Stimulated activated CD8-positive, alpha-beta memory T cell treated with anti-CD3 and anti-CD28 coated beads, Interleukin-15, amount 100 ng/mL, for 48 hours (primary cell): ENCODE data around the gene MLH3.
A peak's percentile ranks its signal among the peaks of the same experiment; 100 is the strongest.
"Not testable (repeated sequence)": the region's sequence is repeated elsewhere in the genome, so short reads cannot be mapped to it uniquely, and the experiment has no call there.

Source experiments
- DNase-seq, 2 donors: peaks; one replicate each; pipeline ENCODE4 v3.0.0-alpha.2; 2020; ENCODE audit warnings: low read depth in 2 of 2

The MLH3 gene

GRCh38 chr14:75030147-75030546 is 21.1 kb downstream of the MLH3 start:
- DNase-seq = no peak

GRCh38 chr14:75025876-75026275 is 25.4 kb downstream of the MLH3 start:
- no peak for DNase-seq

- DNase-seq = no peak
These were observed 26.2 kb downstream of the MLH3 start for GRCh38 chr14:75025082-75025481.

GRCh38 chr14:75023108-75023507 is 28.2 kb downstream of the MLH3 start:
- no peak for DNase-seq

- DNase-seq = no peak
These were observed 28.6 kb downstream of the MLH3 start for GRCh38 chr14:75022655-75023054.

GRCh38 chr14:75018694-75019093 is 32.6 kb downstream of the MLH3 start:
- no peak for DNase-seq

GRCh38 chr14:75016815-75017214 is 34.5 kb downstream of the MLH3 start:
- DNase-seq = no peak

- DNase-seq = no peak
These were observed 35.8 kb downstream of the MLH3 start for GRCh38 chr14:75015496-75015895.

- no peak for DNase-seq
These were observed 38.0 kb downstream of the MLH3 start for GRCh38 chr14:75013290-75013689.

- DNase-seq = no peak
These were observed 39.8 kb downstream of the MLH3 start for GRCh38 chr14:75011356-75011994.

GRCh38 chr14:75010472-75011093 is 40.7 kb downstream of the MLH3 start:
- no peak for DNase-seq

GRCh38 chr14:75009176-75009575 is 42.1 kb downstream of the MLH3 start:
- no peak for DNase-seq

- no peak for DNase-seq
These were observed 45.9 kb downstream of the MLH3 start for GRCh38 chr14:75005357-75005756.

GRCh38 chr14:75003250-75004027 is 47.8 kb downstream of the MLH3 start:
- DNase-seq = no peak

- DNase-seq = peak; percentile 99
These were observed 48.6 kb downstream of the MLH3 start, which contains the start of gene EIF2B2 for GRCh38 chr14:75002392-75003249. TSS of gene EIF2B2 (plus strand) at chr14:75002921. CDS start at chr14:75002991, 70 bp downstream.

- no peak for DNase-seq
These were observed 49.4 kb downstream of the MLH3 start for GRCh38 chr14:75001899-75002298.

- DNase-seq = no peak
These were observed 50.0 kb downstream of the MLH3 start for GRCh38 chr14:75001261-75001660.

- not testable (repeated sequence) for DNase-seq
These were observed 55.5 kb downstream of the MLH3 start for GRCh38 chr14:74995781-74996180.

- not testable (repeated sequence) for DNase-seq
These were observed 57.1 kb downstream of the MLH3 start for GRCh38 chr14:74994182-74994581.

- DNase-seq = no peak
These were observed 62.3 kb downstream of the MLH3 start for GRCh38 chr14:74988993-74989392.

GRCh38 chr14:74988131-74988530 is 63.1 kb downstream of the MLH3 start:
- no peak for DNase-seq

GRCh38 chr14:74985806-74986205 is 65.5 kb downstream of the MLH3 start:
- no peak for DNase-seq
